ENCODE measurements around the gene OBSCN.

OBSCN gene

GRCh38 chr1:228276174-228276831 lies 68.5 kb downstream of the OBSCN start:
- TF ChIP-seq, protein P1, sequence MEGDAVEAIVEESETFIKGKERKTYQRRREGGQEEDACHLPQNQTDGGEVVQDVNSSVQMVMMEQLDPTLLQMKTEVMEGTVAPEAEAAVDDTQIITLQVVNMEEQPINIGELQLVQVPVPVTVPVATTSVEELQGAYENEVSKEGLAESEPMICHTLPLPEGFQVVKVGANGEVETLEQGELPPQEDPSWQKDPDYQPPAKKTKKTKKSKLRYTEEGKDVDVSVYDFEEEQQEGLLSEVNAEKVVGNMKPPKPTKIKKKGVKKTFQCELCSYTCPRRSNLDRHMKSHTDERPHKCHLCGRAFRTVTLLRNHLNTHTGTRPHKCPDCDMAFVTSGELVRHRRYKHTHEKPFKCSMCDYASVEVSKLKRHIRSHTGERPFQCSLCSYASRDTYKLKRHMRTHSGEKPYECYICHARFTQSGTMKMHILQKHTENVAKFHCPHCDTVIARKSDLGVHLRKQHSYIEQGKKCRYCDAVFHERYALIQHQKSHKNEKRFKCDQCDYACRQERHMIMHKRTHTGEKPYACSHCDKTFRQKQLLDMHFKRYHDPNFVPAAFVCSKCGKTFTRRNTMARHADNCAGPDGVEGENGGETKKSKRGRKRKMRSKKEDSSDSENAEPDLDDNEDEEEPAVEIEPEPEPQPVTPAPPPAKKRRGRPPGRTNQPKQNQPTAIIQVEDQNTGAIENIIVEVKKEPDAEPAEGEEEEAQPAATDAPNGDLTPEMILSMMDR (IDR thresholded peaks at IDR 0.05; ENCODE audit: control insufficient read depth, extremely low read depth, insufficient read depth) = no peak
- H3K4me3 ChIP-seq (ENCODE audit: low read depth, low read length) = no peak overlapping the region
- no peak for DNase-seq (ENCODE audit: low read depth)

DNA sequence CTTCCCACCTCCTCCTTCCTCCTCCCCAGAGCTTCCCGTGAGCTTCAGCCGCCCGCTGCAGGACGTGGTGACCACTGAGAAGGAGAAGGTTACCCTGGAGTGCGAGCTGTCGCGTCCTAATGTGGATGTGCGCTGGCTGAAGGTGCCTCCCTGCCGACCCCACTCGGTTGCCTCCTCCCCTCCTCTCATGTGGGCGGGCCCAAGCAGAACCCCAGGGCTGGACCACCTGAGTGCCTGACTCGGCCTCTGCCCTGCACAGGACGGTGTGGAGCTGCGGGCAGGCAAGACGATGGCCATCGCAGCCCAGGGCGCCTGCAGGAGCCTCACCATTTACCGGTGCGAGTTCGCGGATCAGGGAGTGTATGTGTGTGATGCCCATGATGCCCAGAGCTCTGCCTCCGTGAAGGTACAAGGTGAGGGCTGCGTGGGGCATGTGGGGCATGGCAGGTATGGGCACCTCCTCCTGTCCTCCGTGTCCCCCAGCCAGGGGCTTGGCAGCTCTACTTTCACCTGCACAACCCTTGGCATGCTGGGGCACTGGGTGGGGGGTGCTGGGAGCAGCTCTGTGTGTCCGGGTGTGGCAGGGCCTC lies 69.2 kb downstream of the OBSCN start:
- no peak for DNase-seq (ENCODE audit: low read depth)
- H3K4me3 ChIP-seq (ENCODE audit: low read depth, low read length) = no peak overlapping the region
- TF ChIP-seq, protein P1 (IDR thresholded peaks at IDR 0.05; ENCODE audit: control insufficient read depth, extremely low read depth, insufficient read depth) = no peak

GRCh38 chr1:228277491-228278431 lies 69.9 kb downstream of the OBSCN start:
- H3K4me3 ChIP-seq (ENCODE audit: low read depth, low read length) = no peak overlapping the region
- TF ChIP-seq, protein P1 (IDR thresholded peaks at IDR 0.05; ENCODE audit: control insufficient read depth, extremely low read depth, insufficient read depth) = no peak
- no peak for DNase-seq (ENCODE audit: low read depth)

DNA sequence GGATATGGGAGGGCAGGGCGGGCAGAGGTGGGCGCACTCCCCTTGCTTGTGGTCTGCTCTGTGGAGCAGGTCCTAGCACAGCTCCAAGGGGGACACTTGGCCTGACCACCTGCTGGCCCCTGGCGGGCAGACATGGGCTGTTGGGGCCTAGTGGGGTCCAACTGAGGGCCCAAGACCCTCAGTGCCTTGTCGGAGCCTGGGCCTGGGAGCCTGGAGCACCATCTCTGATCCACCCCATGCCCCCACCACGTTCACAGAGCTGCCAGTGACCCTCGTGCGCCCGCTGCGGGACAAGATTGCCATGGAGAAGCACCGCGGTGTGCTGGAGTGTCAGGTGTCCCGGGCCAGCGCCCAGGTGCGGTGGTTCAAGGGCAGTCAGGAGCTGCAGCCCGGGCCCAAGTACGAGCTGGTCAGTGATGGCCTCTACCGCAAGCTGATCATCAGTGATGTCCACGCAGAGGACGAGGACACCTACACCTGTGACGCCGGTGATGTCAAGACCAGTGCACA lies 70.6 kb downstream of the OBSCN start:
- TF ChIP-seq, protein P1 (IDR thresholded peaks at IDR 0.05; ENCODE audit: control insufficient read depth, extremely low read depth, insufficient read depth) = no peak
- no peak overlapping the region for H3K4me3 ChIP-seq (ENCODE audit: low read depth, low read length)
- no peak for DNase-seq (ENCODE audit: low read depth)

DNA sequence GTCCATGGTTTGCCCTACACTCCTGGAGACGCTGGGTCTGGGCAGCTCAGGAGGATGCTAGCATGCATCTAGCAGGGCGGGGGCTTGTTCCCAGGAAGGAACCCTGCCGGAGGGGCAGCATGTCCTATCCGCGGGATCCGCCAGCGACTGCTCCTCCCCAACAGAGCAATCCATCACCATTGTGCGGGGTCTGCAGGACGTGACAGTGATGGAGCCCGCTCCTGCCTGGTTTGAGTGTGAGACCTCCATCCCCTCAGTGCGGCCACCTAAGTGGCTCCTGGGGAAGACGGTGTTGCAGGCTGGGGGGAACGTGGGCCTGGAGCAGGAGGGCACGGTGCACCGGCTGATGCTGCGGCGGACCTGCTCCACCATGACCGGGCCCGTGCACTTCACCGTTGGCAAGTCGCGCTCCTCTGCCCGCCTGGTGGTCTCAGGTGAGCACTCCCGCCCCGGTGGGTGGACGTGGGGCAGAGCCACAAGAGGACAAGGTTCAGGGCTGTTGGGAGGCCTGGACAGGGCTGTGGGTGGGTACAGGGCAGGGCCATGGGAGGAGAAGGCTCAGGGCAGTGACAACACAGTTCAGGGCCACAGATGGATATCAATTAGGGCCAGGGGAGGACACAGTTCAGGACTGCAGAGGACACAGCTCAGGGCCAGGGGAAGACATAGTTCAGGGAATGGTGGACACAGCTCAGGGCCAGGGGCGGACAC lies 71.3 kb downstream of the OBSCN start:
- TF ChIP-seq, protein P1 (IDR thresholded peaks at IDR 0.05; ENCODE audit: control insufficient read depth, extremely low read depth, insufficient read depth) = no peak
- DNase-seq (ENCODE audit: low read depth) = no peak
- H3K4me3 ChIP-seq (ENCODE audit: low read depth, low read length) = no peak overlapping the region

- no peak overlapping the region for H3K4me3 ChIP-seq (ENCODE audit: low read depth, low read length)
- no peak for DNase-seq (ENCODE audit: low read depth)
- TF ChIP-seq, protein P1 (IDR thresholded peaks at IDR 0.05; ENCODE audit: control insufficient read depth, extremely low read depth, insufficient read depth) = no peak
Observed at GRCh38 chr1:228279722-228280105, 71.9 kb downstream of the OBSCN start.

Measured in LNCaP clone FGC (cell line).